ENCODE measurements around the gene NFASC.

The NFASC gene

DNA sequence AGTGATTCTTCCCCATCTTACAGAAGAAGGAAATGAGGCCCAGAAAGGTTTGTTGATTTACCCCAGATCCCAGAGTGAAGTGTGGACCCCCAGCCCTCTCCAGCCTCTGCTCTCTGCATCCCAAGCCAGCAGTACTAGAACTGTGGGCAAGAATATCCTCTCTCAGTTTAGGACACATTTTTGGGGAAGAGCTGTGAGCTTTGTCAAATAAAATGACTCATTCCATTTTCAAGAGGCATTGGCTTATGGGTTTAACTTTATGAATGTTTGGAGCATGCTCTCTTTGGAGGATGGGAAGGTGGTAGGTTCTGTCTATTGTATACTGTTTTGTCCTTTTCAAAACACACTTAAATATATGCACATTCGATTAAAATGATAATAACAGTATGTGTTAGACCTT, 101.8 kb downstream of the NFASC start:
- H3K4me1 ChIP-seq (ENCODE audit: control insufficient read depth, insufficient read depth, low read length, poor library complexity, severe bottlenecking), result peaks cover 21% of the 10 kb centered on the region
- no peaks in the 10 kb centered on the region for H3K36me3 ChIP-seq (ENCODE audit: control insufficient read depth, insufficient read depth, low read length)
- WGBS, 2 experiments (ENCODE audit: insufficient coverage in 2 of 2), result no CpG with 5 or more reads among the region's 1 CpG
- H3K4me3 ChIP-seq (ENCODE audit: extremely low read depth, insufficient read depth, low read length, poor library complexity, severe bottlenecking), result no peak overlapping the region
- H3K27ac ChIP-seq (ENCODE audit: low read depth, low read length, severe bottlenecking), result peak overlapping the region; percentile 71
- no peaks in the 10 kb centered on the region for H3K9me3 ChIP-seq (ENCODE audit: control insufficient read depth, low read length)

- WGBS, 2 experiments (ENCODE audit: insufficient coverage in 2 of 2), result 100% methylated on average over 1 of the region's 6 CpGs; no CpG with 5 or more reads in 1 of the 2 experiments
- H3K9me3 ChIP-seq (ENCODE audit: control insufficient read depth, low read length), result no peaks in the 10 kb centered on the region
- peaks cover 21% of the 10 kb centered on the region for H3K4me1 ChIP-seq (ENCODE audit: control insufficient read depth, insufficient read depth, low read length, poor library complexity, severe bottlenecking)
- H3K4me3 ChIP-seq (ENCODE audit: extremely low read depth, insufficient read depth, low read length, poor library complexity, severe bottlenecking), result no peak overlapping the region
- no peaks in the 10 kb centered on the region for H3K36me3 ChIP-seq (ENCODE audit: control insufficient read depth, insufficient read depth, low read length)
- H3K27ac ChIP-seq (ENCODE audit: low read depth, low read length, severe bottlenecking), result no peak overlapping the region
These were observed 102.8 kb downstream of the NFASC start for GRCh38 chr1:204973449-204973848.

DNA sequence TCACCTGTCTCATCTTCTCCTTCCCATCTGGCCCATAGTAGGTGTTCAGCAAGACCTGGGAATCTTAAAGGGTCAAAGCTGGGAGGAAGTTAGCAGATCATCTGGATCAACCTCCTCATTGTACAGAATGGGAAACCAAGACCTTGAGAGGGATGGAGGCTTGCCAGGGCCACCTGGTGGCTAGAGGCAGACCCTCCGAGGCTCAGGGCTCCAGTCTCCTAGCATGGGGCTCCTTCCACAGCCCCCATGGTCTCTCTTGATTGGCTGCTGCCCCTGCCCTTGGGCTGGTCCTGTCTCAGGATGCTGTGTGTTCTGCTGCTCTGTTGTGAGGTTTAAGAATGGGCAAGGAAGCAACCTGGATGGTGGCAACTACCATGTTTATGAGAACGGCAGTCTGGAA, 103.7 kb downstream of the NFASC start:
- H3K9me3 ChIP-seq (ENCODE audit: control insufficient read depth, low read length), result no peaks in the 10 kb centered on the region
- H3K36me3 ChIP-seq (ENCODE audit: control insufficient read depth, insufficient read depth, low read length), result no peaks in the 10 kb centered on the region
- 56 to 100% methylated on average over 2 of the region's 2 CpGs for WGBS, 2 experiments (ENCODE audit: insufficient coverage in 2 of 2)

DNA sequence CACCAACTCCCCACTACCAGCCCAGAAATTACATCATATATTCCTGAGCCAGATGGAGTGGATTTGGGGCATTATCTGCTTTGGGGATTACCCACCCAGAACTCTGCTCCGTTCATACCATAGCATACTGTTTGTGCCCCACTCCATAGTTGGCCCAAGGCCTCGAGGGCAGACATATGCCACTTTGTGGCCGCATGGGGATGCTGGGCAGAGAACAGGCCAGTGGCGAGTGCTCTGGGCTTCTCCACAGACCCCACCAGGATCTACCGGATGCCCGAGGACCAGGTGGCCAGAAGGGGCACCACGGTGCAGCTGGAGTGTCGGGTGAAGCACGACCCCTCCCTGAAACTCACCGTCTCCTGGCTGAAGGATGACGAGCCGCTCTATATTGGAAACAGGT, 104.4 kb downstream of the NFASC start:
- 75 to 92% methylated on average over 10 of the region's 12 CpGs for WGBS, 2 experiments (ENCODE audit: insufficient coverage in 2 of 2)
- H3K9me3 ChIP-seq (ENCODE audit: control insufficient read depth, low read length), result no peaks in the 10 kb centered on the region
- H3K4me1 ChIP-seq (ENCODE audit: control insufficient read depth, insufficient read depth, low read length, poor library complexity, severe bottlenecking), result peaks cover 21% of the 10 kb centered on the region
- no peak overlapping the region for H3K4me3 ChIP-seq (ENCODE audit: extremely low read depth, insufficient read depth, low read length, poor library complexity, severe bottlenecking)
- H3K36me3 ChIP-seq (ENCODE audit: control insufficient read depth, insufficient read depth, low read length), result no peaks in the 10 kb centered on the region
- H3K27ac ChIP-seq (ENCODE audit: low read depth, low read length, severe bottlenecking), result no peak overlapping the region

More for the DNA sequence above, 103.7 kb downstream of the NFASC start:
- Histone ChIP-seq H3K4me3 (ENCODE audit: extremely low read depth, insufficient read depth, low read length, poor library complexity, severe bottlenecking) (no peak overlapping the region), H3K27ac (ENCODE audit: low read depth, low read length, severe bottlenecking) (no peak overlapping the region), H3K4me1 (ENCODE audit: control insufficient read depth, insufficient read depth, low read length, poor library complexity, severe bottlenecking) (peaks cover 21% of the 10 kb centered on the region)

DNA sequence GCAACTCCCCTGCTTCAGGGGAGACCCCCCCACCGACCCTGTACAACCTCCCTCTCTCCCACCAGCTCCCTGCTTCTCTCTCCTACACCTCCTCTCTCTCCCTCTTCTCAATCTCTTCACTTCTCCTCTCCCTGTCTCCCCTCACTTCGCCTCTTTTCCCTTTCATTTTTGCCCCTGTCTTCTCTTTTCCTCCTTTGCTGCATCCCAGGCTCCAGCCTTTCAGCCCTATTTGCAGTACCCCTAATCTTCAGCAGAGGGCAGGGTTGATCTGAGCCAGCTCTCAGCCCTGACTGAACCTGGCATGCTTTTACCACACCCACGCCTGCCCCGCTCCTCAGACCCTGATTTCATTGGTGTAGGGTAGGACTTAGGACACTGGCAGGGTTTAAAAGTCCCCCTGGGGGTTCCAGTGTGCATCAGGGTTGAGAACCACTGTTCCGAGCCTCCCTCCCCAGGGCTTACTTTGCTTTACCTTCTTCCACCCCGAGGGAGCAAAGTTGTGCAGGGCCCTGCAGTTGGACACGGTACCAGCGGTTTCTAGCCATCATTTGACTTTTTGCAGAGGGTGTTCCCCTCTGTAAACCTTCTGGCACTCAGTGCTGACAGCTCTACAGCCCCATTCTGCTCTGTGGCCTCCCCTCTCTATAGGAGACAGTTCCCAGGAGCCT, 105.0 kb downstream of the NFASC start:
- Histone ChIP-seq H3K4me3 (ENCODE audit: extremely low read depth, insufficient read depth, low read length, poor library complexity, severe bottlenecking) (no peak overlapping the region), H3K27ac (ENCODE audit: low read depth, low read length, severe bottlenecking) (no peak overlapping the region), H3K36me3 (ENCODE audit: control insufficient read depth, insufficient read depth, low read length) (no peaks in the 10 kb centered on the region), H3K9me3 (ENCODE audit: control insufficient read depth, low read length) (no peaks in the 10 kb centered on the region), H3K4me1 (ENCODE audit: control insufficient read depth, insufficient read depth, low read length, poor library complexity, severe bottlenecking) (peaks cover 21% of the 10 kb centered on the region)
- WGBS, 2 experiments (ENCODE audit: insufficient coverage in 2 of 2), result 76 to 92% methylated on average over 6 of the region's 8 CpGs

DNA sequence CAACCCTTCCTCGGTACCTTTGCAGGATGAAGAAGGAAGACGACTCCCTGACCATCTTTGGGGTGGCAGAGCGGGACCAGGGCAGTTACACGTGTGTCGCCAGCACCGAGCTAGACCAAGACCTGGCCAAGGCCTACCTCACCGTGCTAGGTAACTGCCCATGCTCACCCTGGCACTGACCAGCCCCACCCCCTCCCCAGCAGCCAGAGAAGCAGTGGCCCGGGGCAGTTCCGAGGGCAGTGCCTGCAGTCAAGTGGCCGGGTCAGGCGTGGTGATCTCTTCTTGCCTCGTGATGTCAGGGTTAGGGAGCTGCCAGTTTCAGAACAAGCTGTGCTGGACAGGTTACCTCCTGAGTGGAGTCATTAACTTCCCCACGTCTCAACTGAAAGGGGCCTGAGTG, 106.0 kb downstream of the NFASC start:
- Histone ChIP-seq H3K4me3 (ENCODE audit: extremely low read depth, insufficient read depth, low read length, poor library complexity, severe bottlenecking) (no peak overlapping the region), H3K9me3 (ENCODE audit: control insufficient read depth, low read length) (no peaks in the 10 kb centered on the region), H3K4me1 (ENCODE audit: control insufficient read depth, insufficient read depth, low read length, poor library complexity, severe bottlenecking) (peaks cover 15% of the 10 kb centered on the region), H3K36me3 (ENCODE audit: control insufficient read depth, insufficient read depth, low read length) (no peaks in the 10 kb centered on the region), H3K27ac (ENCODE audit: low read depth, low read length, severe bottlenecking) (no peak overlapping the region)
- WGBS, 2 experiments (ENCODE audit: insufficient coverage in 2 of 2), result 89 to 97% methylated on average over 11 of the region's 13 CpGs

DNA sequence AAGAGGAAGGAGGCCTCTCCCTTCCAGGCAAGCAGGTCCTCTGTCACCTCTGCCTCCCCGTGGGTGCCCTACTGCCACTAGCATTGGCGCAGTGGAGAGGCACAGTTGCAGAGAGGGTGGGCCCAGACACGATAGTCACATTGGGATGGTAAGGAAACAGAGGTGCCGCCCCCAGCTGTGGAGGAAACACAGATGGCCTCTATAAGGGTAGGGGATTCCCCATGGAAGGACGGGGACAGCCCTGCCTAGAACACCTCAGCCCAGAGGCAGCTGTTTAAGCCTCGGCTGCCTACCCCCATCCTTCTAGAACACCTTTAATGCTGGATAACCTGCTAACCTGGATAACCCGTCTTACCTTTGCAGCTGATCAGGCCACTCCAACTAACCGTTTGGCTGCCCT, 106.7 kb downstream of the NFASC start:
- H3K9me3 ChIP-seq (ENCODE audit: control insufficient read depth, low read length), result no peaks in the 10 kb centered on the region
- H3K4me1 ChIP-seq (ENCODE audit: control insufficient read depth, insufficient read depth, low read length, poor library complexity, severe bottlenecking), result peaks cover 8% of the 10 kb centered on the region
- H3K36me3 ChIP-seq (ENCODE audit: control insufficient read depth, insufficient read depth, low read length), result no peaks in the 10 kb centered on the region
- 94 to 96% methylated on average over 4 to 7 of the region's 8 CpGs for WGBS, 2 experiments (ENCODE audit: insufficient coverage in 2 of 2)
- H3K4me3 ChIP-seq (ENCODE audit: extremely low read depth, insufficient read depth, low read length, poor library complexity, severe bottlenecking), result no peak overlapping the region
- H3K27ac ChIP-seq (ENCODE audit: low read depth, low read length, severe bottlenecking), result no peak overlapping the region

DNA sequence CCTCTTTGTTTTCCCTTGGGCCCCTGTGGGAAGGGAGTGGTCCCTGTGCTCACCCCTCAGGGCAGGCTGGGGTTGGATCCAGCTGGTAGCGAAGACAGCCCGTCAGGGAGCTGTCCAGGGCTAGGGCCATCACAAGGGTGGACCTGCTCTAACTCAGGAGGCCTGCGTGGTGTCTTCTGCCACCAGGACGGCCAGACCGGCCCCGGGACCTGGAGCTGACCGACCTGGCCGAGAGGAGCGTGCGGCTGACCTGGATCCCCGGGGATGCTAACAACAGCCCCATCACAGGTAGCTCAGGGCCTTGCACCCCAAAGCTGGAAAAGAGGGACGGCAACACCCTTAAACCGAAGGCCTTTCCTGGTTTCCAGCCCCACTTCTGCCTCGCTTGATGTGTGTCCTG, 108.1 kb downstream of the NFASC start:
- no peak overlapping the region for H3K27ac ChIP-seq (ENCODE audit: low read depth, low read length, severe bottlenecking)
- H3K4me3 ChIP-seq (ENCODE audit: extremely low read depth, insufficient read depth, low read length, poor library complexity, severe bottlenecking), result no peak overlapping the region
- WGBS, 2 experiments (ENCODE audit: insufficient coverage in 2 of 2), result 96 to 98% methylated on average over 14 of the region's 14 CpGs
- no peaks in the 10 kb centered on the region for H3K36me3 ChIP-seq (ENCODE audit: control insufficient read depth, insufficient read depth, low read length)
- no peaks in the 10 kb centered on the region for H3K9me3 ChIP-seq (ENCODE audit: control insufficient read depth, low read length)
- H3K4me1 ChIP-seq (ENCODE audit: control insufficient read depth, insufficient read depth, low read length, poor library complexity, severe bottlenecking), result no peaks in the 10 kb centered on the region

DNA sequence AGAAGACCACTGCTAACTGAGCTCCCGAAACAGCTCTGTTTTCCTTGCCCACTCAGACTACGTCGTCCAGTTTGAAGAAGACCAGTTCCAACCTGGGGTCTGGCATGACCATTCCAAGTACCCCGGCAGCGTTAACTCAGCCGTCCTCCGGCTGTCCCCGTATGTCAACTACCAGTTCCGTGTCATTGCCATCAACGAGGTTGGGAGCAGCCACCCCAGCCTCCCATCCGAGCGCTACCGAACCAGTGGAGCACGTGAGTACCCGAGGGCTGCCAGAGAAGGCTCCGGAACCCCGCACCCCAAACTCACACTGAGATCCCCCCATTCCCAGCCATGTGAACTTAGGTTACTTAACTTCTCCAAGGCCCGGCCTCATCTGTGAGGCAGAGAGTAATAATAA, 108.6 kb downstream of the NFASC start:
- no peak overlapping the region for H3K4me3 ChIP-seq (ENCODE audit: extremely low read depth, insufficient read depth, low read length, poor library complexity, severe bottlenecking)
- H3K4me1 ChIP-seq (ENCODE audit: control insufficient read depth, insufficient read depth, low read length, poor library complexity, severe bottlenecking), result no peaks in the 10 kb centered on the region
- no peaks in the 10 kb centered on the region for H3K9me3 ChIP-seq (ENCODE audit: control insufficient read depth, low read length)
- WGBS, 2 experiments (ENCODE audit: insufficient coverage in 2 of 2), result 93 to 98% methylated on average over 14 to 17 of the region's 18 CpGs
- no peaks in the 10 kb centered on the region for H3K36me3 ChIP-seq (ENCODE audit: control insufficient read depth, insufficient read depth, low read length)
- no peak overlapping the region for H3K27ac ChIP-seq (ENCODE audit: low read depth, low read length, severe bottlenecking)

GRCh38 chr1:204979891-204980649, 109.4 kb downstream of the NFASC start:
- Histone ChIP-seq H3K4me1 (ENCODE audit: control insufficient read depth, insufficient read depth, low read length, poor library complexity, severe bottlenecking) (no peaks in the 10 kb centered on the region), H3K27ac (ENCODE audit: low read depth, low read length, severe bottlenecking) (no peak overlapping the region), H3K36me3 (ENCODE audit: control insufficient read depth, insufficient read depth, low read length) (no peaks in the 10 kb centered on the region), H3K9me3 (ENCODE audit: control insufficient read depth, low read length) (no peaks in the 10 kb centered on the region), H3K4me3 (ENCODE audit: extremely low read depth, insufficient read depth, low read length, poor library complexity, severe bottlenecking) (no peak overlapping the region)
- WGBS, 2 experiments (ENCODE audit: insufficient coverage in 2 of 2), result 93 to 97% methylated on average over 10 of the region's 10 CpGs

DNA sequence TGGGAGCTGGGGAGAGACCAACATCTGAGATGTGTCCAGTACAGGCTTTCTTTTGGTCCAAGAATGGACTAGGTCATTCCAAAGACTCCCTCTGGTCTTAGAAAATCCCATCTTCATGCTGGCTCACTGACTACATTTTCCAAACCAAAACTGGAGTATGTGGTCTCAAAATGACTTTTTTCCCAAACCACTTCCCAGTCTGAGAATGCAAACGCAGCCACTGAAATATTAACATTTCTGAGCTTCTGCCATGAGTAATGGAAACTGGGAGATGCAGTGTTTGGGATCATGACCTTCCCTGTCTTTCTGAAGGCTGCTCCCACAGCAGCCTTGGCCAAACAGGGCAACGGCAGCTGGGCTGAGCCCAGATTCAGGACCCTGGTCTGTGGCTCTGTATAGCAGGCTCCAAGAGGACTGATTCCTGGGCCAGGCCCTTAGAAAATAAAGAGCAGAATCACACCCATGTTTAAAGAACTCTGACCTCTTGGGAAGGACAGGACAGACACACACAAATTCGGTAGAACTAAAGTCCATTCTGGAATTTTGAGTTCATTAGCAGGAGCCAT, 110.3 kb downstream of the NFASC start:
- Histone ChIP-seq H3K4me1 (ENCODE audit: control insufficient read depth, insufficient read depth, low read length, poor library complexity, severe bottlenecking) (no peaks in the 10 kb centered on the region), H3K9me3 (ENCODE audit: control insufficient read depth, low read length) (no peaks in the 10 kb centered on the region), H3K4me3 (ENCODE audit: extremely low read depth, insufficient read depth, low read length, poor library complexity, severe bottlenecking) (no peak overlapping the region), H3K27ac (ENCODE audit: low read depth, low read length, severe bottlenecking) (no peak overlapping the region), H3K36me3 (ENCODE audit: control insufficient read depth, insufficient read depth, low read length) (no peaks in the 10 kb centered on the region)
- 90 to 91% methylated on average over 2 to 3 of the region's 3 CpGs for WGBS, 2 experiments (ENCODE audit: insufficient coverage in 2 of 2)
